ENCODE measurements around the gene NMNAT2. TPM values are rescaled to one million over a fixed set of nuclear protein-coding genes. Genes with fewer than 3 reads are reported as not detected.
"Not testable (repeated sequence)": the region's sequence is repeated elsewhere in the genome, so short reads cannot be mapped to it uniquely, and the experiment has no call there.

The NMNAT2 gene
- total RNA-seq, 1 donor from 2014 or later, result 1.7 TPM

DNA sequence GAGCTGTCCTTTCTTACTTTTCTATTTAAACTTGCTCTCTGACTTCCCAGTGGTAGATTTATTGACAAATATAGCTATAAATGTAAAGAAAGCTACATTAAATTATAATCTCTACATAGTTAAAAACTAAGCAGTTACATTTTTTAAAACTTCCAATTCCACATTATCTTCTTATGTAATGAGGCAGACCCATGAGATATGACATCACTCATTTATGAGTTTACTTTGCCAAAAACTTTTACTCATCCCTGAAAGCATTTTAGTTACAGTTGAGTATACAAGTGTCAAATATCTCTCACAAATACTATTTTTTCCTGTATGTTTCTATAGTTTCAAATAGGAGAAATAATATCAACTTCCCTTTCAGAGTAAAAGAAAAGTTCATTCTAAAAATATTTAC lies 3.8 kb downstream of the NMNAT2 start:
- intact Hi-C loops (cut with DNase I), result no loop called here
- no peak for DNase-seq (ENCODE audit: extremely low spot score in 2 of 2)
- H3K36me3 ChIP-seq, result no peaks in the 10 kb centered on the region
- H3K4me3 ChIP-seq, result no peak overlapping the region
- H3K27ac ChIP-seq, result no peak overlapping the region
- peaks cover 20% of the 10 kb centered on the region for H3K4me1 ChIP-seq
- no peaks in the 10 kb centered on the region for H3K27me3 ChIP-seq
- no peaks in the 10 kb centered on the region for H3K9me3 ChIP-seq
- TF ChIP-seq, protein P1, sequence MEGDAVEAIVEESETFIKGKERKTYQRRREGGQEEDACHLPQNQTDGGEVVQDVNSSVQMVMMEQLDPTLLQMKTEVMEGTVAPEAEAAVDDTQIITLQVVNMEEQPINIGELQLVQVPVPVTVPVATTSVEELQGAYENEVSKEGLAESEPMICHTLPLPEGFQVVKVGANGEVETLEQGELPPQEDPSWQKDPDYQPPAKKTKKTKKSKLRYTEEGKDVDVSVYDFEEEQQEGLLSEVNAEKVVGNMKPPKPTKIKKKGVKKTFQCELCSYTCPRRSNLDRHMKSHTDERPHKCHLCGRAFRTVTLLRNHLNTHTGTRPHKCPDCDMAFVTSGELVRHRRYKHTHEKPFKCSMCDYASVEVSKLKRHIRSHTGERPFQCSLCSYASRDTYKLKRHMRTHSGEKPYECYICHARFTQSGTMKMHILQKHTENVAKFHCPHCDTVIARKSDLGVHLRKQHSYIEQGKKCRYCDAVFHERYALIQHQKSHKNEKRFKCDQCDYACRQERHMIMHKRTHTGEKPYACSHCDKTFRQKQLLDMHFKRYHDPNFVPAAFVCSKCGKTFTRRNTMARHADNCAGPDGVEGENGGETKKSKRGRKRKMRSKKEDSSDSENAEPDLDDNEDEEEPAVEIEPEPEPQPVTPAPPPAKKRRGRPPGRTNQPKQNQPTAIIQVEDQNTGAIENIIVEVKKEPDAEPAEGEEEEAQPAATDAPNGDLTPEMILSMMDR (IDR thresholded peaks at IDR 0.05), result no peak
- TF ChIP-seq POLR2A (IDR thresholded peaks at IDR 0.05), result no peak
- no peak for TF ChIP-seq POLR2AphosphoS5 (IDR thresholded peaks at IDR 0.05; ENCODE audit: insufficient read depth in 1 of 2, low read depth in 1 of 2)

- H3K27ac ChIP-seq, result no peak overlapping the region
- H3K4me3 ChIP-seq, result no peak overlapping the region
- no peaks in the 10 kb centered on the region for H3K9me3 ChIP-seq
- no peaks in the 10 kb centered on the region for H3K36me3 ChIP-seq
- no peak for DNase-seq (ENCODE audit: extremely low spot score in 2 of 2)
- TF ChIP-seq POLR2A (IDR thresholded peaks at IDR 0.05) (no peak), POLR2AphosphoS5 (IDR thresholded peaks at IDR 0.05; ENCODE audit: insufficient read depth in 1 of 2, low read depth in 1 of 2) (no peak)
- TF ChIP-seq, protein P1 (IDR thresholded peaks at IDR 0.05), result no peak
- no peaks in the 10 kb centered on the region for H3K27me3 ChIP-seq
- no peaks in the 10 kb centered on the region for H3K4me1 ChIP-seq
- intact Hi-C loops (cut with DNase I), result no loop called here
These were observed 7.1 kb downstream of the NMNAT2 start for GRCh38 chr1:183411091-183411490.

- H3K9me3 ChIP-seq, result no peaks in the 10 kb centered on the region
- no peak for DNase-seq (ENCODE audit: extremely low spot score in 2 of 2)
- H3K4me1 ChIP-seq, result no peaks in the 10 kb centered on the region
- H3K36me3 ChIP-seq, result no peaks in the 10 kb centered on the region
- H3K27me3 ChIP-seq, result no peaks in the 10 kb centered on the region
- TF ChIP-seq POLR2A (IDR thresholded peaks at IDR 0.05), result no peak
- TF ChIP-seq, protein P1 (IDR thresholded peaks at IDR 0.05), result no peak
- no peak for TF ChIP-seq POLR2AphosphoS5 (IDR thresholded peaks at IDR 0.05; ENCODE audit: insufficient read depth in 1 of 2, low read depth in 1 of 2)
- H3K27ac ChIP-seq, result no peak overlapping the region
- no peak overlapping the region for H3K4me3 ChIP-seq
- intact Hi-C loops (cut with DNase I), result no loop called here
These were observed 10.2 kb downstream of the NMNAT2 start for GRCh38 chr1:183407961-183408360.

GRCh38 chr1:183407474-183407873 lies 10.7 kb downstream of the NMNAT2 start:
- Histone ChIP-seq H3K27ac (no peak overlapping the region), H3K36me3 (no peaks in the 10 kb centered on the region), H3K27me3 (no peaks in the 10 kb centered on the region), H3K4me3 (no peak overlapping the region), H3K4me1 (no peaks in the 10 kb centered on the region), H3K9me3 (no peaks in the 10 kb centered on the region)
- intact Hi-C loops (cut with DNase I), result no loop called here
- DNase-seq (ENCODE audit: extremely low spot score in 2 of 2), result no peak
- TF ChIP-seq, protein P1 (IDR thresholded peaks at IDR 0.05), result no peak
- no peak for TF ChIP-seq POLR2A (IDR thresholded peaks at IDR 0.05)

- no peaks in the 10 kb centered on the region for H3K27me3 ChIP-seq
- intact Hi-C loops (cut with DNase I), result no loop called here
These were observed 13.7 kb downstream of the NMNAT2 start for GRCh38 chr1:183404476-183404875.

GRCh38 chr1:183403498-183403897 lies 14.7 kb downstream of the NMNAT2 start:
- Histone ChIP-seq H3K27ac (no peak overlapping the region), H3K4me3 (no peak overlapping the region), H3K9me3 (no peaks in the 10 kb centered on the region), H3K36me3 (no peaks in the 10 kb centered on the region), H3K4me1 (no peaks in the 10 kb centered on the region), H3K27me3 (no peaks in the 10 kb centered on the region)
- intact Hi-C loops (cut with DNase I), result no loop called here
- TF ChIP-seq POLR2AphosphoS5 (IDR thresholded peaks at IDR 0.05; ENCODE audit: insufficient read depth in 1 of 2, low read depth in 1 of 2) (no peak), POLR2A (IDR thresholded peaks at IDR 0.05) (no peak)
- TF ChIP-seq, protein P1 (IDR thresholded peaks at IDR 0.05), result no peak
- no peak for DNase-seq (ENCODE audit: extremely low spot score in 2 of 2)

More at GRCh38 chr1:183404476-183404875, 13.7 kb downstream of the NMNAT2 start:
- no peaks in the 10 kb centered on the region for H3K36me3 ChIP-seq
- no peak for TF ChIP-seq POLR2A (IDR thresholded peaks at IDR 0.05)
- H3K4me3 ChIP-seq, result no peak overlapping the region
- H3K9me3 ChIP-seq, result no peaks in the 10 kb centered on the region
- no peak for DNase-seq (ENCODE audit: extremely low spot score in 2 of 2)
- no peak overlapping the region for H3K27ac ChIP-seq
- no peaks in the 10 kb centered on the region for H3K4me1 ChIP-seq

DNA sequence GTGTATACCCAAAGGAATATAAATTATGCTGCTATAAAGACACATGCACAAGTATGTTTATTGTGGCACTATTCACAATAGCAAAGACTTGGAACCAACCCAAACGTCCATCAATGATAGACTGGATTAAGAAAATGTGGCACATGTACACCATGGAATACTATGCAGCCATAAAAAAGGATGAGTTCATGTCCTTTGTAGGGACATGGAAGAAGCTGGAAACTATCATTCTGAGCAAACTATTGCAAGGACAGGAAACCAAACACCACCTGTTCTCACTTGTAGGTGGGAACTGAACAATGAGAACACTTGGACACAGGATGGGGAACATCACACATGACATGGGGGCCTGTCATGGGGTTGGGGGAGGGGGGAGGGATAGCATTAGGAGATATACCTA lies 16.6 kb downstream of the NMNAT2 start:
- H3K4me3 ChIP-seq; H3K27me3 ChIP-seq; H3K27ac ChIP-seq; H3K36me3 ChIP-seq; DNase-seq (ENCODE audit: extremely low spot score in 2 of 2); H3K9me3 ChIP-seq; H3K4me1 ChIP-seq; intact Hi-C loops (cut with DNase I): not testable (repeated sequence)
